Hepatocyte (in vitro differentiated cells): ENCODE data around the gene PCK1.

Experiments used
- CTCF ChIP-seq: fragments of 200-600 bp; sonication (generic); IDR thresholded peaks from 2 replicates; pipeline ENCODE4 v1.5.1; 2016; ENCODE audit warnings: antibody characterized with exemption, mild to moderate bottlenecking; ENCODE audit not compliant: poor library complexity
- EZH2 ChIP-seq: fragments of 200-600 bp; sonication (generic); IDR thresholded peaks from 2 replicates; pipeline ENCODE4 v1.6.1; 2016; ENCODE audit warnings: antibody characterized with exemption, mild to moderate bottlenecking, borderline replicate concordance

- TF ChIP-seq CTCF (no peak), EZH2 (no peak)
These were observed 21.0 kb upstream of the PCK1 start for GRCh38 chr20:57539889-57540288.
